ENCODE data around the gene PACS1.

Gene PACS1

GRCh38 chr11:66146074-66146473 is 76.0 kb downstream of the PACS1 start:
- DNase-seq, result no peak

DNA sequence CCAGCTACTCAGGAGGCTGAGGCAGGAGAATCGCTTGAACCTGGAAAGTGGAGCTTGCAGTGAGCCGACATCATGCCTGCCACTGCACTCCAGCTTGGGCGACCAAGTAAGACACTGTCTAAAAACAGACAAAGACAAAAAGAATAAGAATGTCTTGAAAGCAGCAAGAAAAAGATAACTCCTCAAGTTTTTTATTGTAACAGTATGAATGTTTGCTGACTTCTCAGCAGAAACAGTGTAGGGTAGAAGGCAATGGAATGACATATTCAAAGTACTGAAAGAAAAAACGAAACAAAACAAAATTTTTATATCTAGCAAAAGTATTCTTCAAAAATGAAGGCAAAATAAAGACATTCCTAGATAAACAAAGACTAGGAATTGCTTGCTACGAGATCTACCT is 76.9 kb downstream of the PACS1 start:
- no peak for DNase-seq

DNA sequence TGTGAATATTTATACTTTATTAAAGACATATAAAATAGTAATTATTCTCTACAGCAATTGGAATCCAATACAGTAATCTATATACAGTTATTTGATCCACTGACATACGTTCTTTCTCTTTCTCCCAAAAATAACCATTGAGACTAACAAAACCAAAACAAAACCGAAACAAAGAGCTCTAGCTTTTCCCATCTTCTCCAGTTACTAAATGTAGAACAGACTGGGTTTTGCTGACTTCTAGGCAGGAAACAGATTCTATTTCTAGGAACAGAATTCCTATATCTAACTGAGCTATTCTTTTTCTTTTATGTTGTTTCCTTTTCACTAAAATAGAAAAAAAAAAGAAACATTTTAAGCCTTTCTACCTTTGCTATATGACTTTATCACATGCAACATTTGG is 80.1 kb downstream of the PACS1 start:
- no peak for DNase-seq

DNA sequence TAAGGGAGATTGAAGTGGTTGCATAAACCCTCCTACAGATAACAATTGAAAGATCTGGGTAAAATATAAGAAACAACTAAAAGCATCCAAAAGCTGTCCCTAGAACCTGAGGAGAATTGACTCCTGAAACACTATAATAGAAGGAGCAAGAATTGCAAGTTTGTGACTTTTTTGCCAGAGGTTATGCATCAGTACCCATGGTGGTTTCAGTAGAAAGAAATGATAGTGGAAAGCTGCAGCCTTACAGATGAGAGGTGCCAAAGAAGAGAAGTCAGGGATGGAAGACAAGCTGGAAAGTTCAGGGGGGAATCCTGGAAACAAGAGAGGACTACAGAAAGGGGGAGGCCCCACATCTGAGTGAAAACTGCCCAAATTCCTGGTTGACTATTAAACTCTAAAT is 80.7 kb downstream of the PACS1 start:
- DNase-seq, result no peak

DNA sequence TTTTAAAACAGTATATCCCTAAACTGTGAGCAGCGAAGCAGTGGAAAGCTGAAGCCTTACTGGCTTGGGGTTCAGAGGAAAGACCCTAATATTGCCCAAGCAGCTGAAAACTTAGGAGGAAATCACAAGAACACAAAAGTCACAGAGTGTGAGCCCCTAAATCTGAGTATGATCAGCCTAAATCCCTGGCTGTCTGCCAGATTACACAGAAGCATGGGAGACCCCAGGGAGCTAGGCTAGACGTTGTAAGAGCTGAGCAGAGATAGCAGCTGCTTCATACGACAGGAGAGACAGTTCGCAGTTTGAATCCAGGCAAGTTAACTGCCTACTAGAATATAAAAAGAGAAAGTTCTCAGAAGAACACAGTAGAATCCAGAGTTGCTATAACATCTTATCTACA is 81.2 kb downstream of the PACS1 start:
- DNase-seq, result no peak

- no peak for DNase-seq
These were observed 84.0 kb downstream of the PACS1 start for GRCh38 chr11:66154109-66154508.

- no peak for DNase-seq
These were observed 85.5 kb downstream of the PACS1 start for GRCh38 chr11:66155387-66156073.

- DNase-seq, result peak; percentile 12
These were observed 87.3 kb downstream of the PACS1 start for GRCh38 chr11:66157182-66157864.

DNA sequence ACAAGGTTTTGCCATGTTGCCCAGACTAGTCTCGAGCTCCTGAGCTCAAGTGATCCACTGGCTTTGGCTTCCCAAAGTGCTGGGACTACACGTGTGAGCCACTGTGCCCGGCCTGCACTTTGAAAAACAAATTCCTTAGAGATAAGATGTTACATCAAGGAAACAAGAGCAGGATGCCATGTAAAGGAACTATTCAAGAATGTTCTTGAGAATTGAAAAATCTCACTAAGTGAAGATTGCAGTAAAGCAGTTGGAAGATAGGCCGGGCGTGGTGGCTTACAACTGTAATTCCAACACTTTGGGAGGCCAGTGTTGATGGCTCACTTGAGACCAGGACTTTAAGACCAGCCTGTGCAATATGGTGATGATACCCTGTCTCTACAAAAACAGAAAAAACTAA is 88.1 kb downstream of the PACS1 start:
- no peak for DNase-seq

- peak; percentile 38 for DNase-seq
These were observed 89.4 kb downstream of the PACS1 start for GRCh38 chr11:66159324-66159984.

DNA sequence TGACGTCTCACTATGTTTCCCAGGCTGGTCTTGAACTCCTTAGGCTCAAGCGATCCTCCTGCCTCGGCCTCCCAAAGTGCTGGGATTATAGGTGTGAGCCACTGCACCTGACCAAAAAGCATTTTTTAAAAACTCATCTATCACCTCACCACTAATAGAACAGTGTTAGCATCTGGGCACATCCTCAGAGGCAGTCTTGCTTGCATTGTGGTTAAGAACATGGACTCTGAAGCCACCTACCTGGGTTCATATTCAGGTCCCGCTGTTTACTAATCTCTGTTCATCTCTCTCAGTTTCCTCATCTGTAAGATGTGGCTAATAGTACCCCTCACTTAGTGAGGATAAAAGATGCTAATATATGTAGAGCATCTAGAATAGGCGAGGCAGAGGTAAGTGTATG is 90.6 kb downstream of the PACS1 start:
- no peak for DNase-seq

DNA sequence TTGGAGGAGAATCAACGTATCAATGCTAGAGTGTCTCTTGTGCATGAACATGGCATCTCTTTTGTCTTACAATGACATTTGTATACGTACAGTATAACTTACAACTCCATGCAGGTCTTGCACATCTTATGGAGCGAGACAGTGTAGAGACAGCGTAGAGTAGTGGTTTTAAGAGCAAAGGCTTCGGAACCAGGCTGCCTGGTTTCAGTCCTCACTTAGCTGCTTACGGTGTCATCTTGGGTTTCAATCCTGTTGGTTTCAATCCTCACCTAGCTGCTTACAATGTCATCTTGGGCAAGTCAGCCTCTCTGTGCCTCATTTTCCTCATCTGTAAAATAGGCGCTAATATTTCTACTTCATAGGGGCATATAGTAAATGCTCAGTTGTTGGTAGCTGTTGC is 98.2 kb downstream of the PACS1 start:
- no peak for DNase-seq

GRCh38 chr11:66172146-66172545 is 102.1 kb downstream of the PACS1 start:
- DNase-seq, result peak; percentile 44

- no peak for DNase-seq
These were observed 106.6 kb downstream of the PACS1 start for GRCh38 chr11:66176650-66177049.

DNA sequence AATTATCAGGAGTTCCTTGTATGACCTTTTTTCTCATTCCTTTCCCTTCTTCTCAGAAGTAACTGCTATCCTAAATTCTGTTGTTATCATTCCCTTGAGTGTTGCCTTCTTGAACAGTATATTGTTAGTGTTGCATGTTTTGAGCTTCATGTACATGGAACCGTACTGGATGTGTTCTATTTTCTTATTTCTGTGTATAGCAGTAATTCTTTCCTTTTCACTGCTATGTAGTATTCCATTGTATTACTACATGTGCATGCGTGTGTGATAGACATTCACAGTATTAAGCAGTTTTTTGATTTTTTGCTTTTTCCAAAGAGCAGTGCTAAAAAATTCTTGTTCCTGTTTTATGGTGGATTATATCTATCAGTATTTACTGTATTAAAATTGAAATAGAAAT is 108.1 kb downstream of the PACS1 start:
- DNase-seq, result no peak

GRCh38 chr11:66178871-66179270 is 108.8 kb downstream of the PACS1 start:
- no peak for DNase-seq

DNA sequence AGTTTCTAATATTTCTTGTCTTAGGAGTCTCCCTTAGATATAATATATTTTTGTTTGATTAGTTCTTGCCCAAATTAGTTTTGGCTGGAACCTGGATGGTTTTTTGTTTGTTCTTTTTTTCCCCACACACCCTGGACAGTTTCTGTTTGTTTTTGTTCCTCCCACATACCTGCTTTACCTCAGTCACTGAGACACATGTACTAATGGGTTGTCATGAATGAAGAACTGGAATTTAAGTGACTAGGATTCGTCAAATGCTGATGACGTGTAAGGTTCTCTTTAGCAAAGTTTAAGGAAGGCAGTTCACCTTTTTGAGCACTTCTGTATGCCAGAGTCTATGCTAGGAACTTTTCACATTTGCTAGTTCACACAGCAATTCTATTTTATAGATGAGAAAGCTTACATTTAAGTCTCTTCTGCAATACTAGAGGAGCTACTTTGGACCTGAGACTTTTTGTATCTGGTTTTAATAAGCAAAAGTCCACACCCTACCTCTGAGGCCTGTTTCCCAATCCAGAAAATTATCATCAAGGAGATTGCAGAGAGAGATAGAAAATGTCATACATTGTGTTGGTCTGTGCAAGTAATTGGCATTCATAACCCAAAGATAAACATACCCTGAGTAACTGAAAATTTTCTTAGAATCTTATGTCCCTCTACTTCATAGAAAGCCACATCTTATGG is 111.7 kb downstream of the PACS1 start:
- no peak for DNase-seq

DNA sequence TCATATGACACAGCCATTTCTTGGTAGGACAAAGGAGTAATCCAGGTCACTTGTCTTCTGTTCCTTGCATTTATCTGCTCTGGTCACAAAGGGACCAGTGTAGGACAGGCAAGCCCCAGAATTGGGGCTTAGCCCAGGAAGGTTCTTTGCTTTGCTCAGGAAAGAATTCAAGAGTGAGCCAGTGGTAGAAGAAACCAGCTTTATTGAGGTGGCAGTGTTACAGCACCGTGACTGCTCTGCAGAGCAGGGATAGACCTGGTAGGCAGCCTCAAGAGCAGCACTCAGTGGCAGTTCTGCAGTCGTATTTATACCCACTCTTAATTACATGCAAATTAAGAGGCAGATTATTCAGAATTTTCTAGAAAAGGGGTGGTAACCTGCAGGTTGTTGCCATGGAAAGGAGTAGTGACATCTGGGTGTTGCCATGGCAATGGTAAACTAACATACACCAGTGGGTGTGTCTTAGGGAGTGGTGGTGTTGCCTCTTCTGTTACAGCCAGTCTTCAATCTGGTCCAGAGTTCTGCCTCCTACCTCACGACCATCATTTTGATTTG is 113.5 kb downstream of the PACS1 start:
- no peak for DNase-seq

GRCh38 chr11:66184728-66185127 is 114.7 kb downstream of the PACS1 start:
- no peak for DNase-seq

DNA sequence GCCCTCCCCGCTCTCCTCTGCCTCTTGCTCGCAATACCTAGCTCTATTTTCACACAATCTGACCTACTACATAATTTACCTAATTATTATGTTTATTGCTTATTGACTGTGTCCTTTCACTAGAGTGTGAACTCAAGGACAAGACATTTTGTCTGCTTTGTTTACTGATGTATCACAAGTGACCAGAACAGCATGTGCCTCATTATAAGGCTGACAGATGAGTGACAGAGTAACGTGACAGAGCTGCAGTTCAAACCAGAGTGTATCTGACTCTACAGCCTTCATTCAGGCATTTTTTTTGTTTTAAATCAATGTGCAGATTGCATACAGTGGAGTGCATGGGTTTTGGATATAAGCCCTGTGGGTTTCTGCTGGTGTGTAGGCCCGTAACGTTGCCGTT is 116.4 kb downstream of the PACS1 start:
- DNase-seq, result no peak

DNA sequence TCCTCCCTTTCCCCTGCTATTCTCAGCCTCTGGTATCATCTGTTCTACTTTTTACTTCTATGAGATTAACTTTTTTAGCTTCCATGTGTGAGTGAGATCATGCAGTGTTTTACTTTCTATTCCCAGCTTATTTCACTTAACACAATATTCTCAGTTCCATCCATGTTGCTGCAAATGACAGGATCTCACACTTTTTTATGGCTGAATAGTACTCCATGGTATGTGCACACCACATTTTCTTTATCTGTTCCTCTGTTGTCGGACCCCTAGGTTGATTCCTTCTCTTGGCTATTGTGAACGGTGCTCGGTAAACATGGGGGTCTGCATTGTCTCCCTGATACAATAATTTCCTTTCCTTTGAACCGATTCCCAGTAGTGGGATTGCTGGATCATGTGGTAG is 117.4 kb downstream of the PACS1 start:
- no peak for DNase-seq

DNA sequence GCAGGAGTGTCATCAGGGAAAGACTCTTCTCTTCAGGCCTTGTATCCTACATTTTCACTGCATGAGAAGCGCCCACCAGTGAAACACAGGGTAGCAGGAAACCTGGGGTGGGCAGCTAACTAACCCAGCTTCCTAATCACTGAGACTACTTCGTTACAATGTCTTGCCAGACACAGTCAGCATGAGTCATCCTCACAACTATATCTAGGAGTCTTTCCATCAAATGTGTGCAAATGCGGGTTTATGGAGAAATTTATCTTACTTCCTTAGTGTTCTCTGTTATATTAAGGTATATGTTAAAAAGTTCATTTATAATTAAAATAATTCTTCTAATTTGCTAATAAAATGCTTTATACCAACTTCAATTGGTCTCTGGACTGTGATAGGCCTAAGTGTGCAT is 118.5 kb downstream of the PACS1 start:
- DNase-seq, result peak; percentile 74

DNA sequence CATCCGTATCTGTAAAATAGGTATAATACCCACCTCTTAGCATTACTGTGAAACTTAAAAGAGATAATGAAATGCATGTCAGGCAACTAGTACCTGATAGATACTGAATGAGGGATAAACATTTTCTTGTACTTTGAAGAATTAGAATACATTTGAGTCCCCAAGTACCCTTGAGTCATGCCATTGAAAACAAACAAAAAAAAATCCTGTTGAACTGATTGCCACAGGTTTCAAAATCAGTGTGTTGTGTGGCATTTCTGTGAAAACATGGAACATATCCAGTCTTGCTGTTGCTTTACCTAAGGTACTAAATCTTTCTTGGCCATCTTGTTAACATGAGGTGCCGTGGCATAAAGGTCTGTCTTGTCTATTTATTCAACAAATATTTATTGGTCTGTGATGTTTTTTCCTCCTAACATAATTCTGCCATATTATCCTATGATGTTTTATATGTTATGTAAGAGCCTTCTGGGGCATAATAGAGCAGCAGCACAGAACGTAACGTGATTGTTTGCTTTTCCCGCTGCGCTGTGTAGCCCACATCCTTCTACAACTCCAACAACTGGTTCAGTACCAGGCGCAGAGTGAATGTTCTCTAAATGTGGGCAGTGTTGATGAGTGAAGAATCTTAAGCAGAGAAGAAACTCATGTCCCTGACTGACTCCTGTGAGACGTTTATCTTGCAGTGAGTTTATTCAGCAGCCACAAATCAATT is 119.1 kb downstream of the PACS1 start:
- no peak for DNase-seq

Measured in fibroblast of skin of right biceps (primary cell).